Suprapubic skin (tissue), 4 donors: ENCODE results near the gene MOB3A.

Source experiments
- CTCF ChIP-seq, 2 donors: fragments of 200-600 bp in 1 of 2; fragments of 450-650 bp in 1 of 2; sonication (generic) in 1 of 2; IDR thresholded peaks; one replicate each; pipeline ENCODE4 v1.5.1; 2016 to 2019; ENCODE audit warnings: antibody characterized with exemption in 2 of 2, mild to moderate bottlenecking in 1 of 2, moderate library complexity in 1 of 2
- POLR2A ChIP-seq, 2 donors: fragments of 450-650 bp; IDR thresholded peaks; one replicate each; pipeline ENCODE4 v1.6.1; 2017; ENCODE audit warnings: antibody characterized with exemption in 2 of 2, mild to moderate bottlenecking in 2 of 2, moderate library complexity in 2 of 2
- POLR2AphosphoS5 ChIP-seq, 3 donors: sonication (generic); formaldehyde crosslinking; IDR thresholded peaks; one replicate each; pipeline ENCODE4 v1.6.1; 2017; ENCODE audit warnings: antibody characterized with exemption in 3 of 3

GRCh38 chr19:2116507-2116906 is 20.4 kb upstream of the MOB3A start:
- TF ChIP-seq CTCF (IDR thresholded peaks at IDR 0.05) (no peak), POLR2A (IDR thresholded peaks at IDR 0.05) (no peak), POLR2AphosphoS5 (IDR thresholded peaks at IDR 0.05) (no peak)
